NCI-H1105 (cell line): ENCODE data around the gene PF4V1.

ENCODE experiments used
- DNase-seq: peaks from one replicate; lab custom pipeline; 2025; lab: John Stamatoyannopoulos, UW

Gene PF4V1

GRCh38 chr4:73853246-73853704, at the start of gene PF4V1:
Gene PF4V1, plus strand, starts transcription at chr4:73853296. Its CDS starts 67 bp downstream, at chr4:73853363.
- DNase-seq = no peak

GRCh38 chr4:73810191-73810590, 42.9 kb upstream of the PF4V1 start:
- no peak for DNase-seq

GRCh38 chr4:73811841-73812240, 41.3 kb upstream of the PF4V1 start:
- no peak for DNase-seq

- no peak for DNase-seq
Measured at GRCh38 chr4:73814679-73815078, 38.4 kb upstream of the PF4V1 start.

- no peak for DNase-seq
Measured at GRCh38 chr4:73815145-73815544, 38.0 kb upstream of the PF4V1 start.

- no peak for DNase-seq
Measured at GRCh38 chr4:73816814-73817213, 36.3 kb upstream of the PF4V1 start.

GRCh38 chr4:73817341-73817740, 35.8 kb upstream of the PF4V1 start:
- no peak for DNase-seq

GRCh38 chr4:73821325-73821724, 31.8 kb upstream of the PF4V1 start:
- DNase-seq = no peak

- no peak for DNase-seq
Measured at GRCh38 chr4:73822389-73822788, 30.7 kb upstream of the PF4V1 start.

- DNase-seq = no peak
Measured at GRCh38 chr4:73822812-73823504, 30.1 kb upstream of the PF4V1 start.

GRCh38 chr4:73823760-73824159, 29.3 kb upstream of the PF4V1 start:
- DNase-seq = no peak

- no peak for DNase-seq
Measured at GRCh38 chr4:73828956-73829355, 24.1 kb upstream of the PF4V1 start.

GRCh38 chr4:73831569-73831968, 21.5 kb upstream of the PF4V1 start:
- no peak for DNase-seq

- DNase-seq = no peak
Measured at GRCh38 chr4:73832651-73833237, 20.4 kb upstream of the PF4V1 start.

- DNase-seq = no peak
Measured at GRCh38 chr4:73836373-73837279, 16.5 kb upstream of the PF4V1 start, which contains the start of gene CXCL6. Gene CXCL6, plus strand, starts transcription at chr4:73836678. Its CDS starts 73 bp downstream, at chr4:73836751.

- no peak for DNase-seq
Measured at GRCh38 chr4:73839071-73839470, 14.0 kb upstream of the PF4V1 start.

GRCh38 chr4:73839715-73840114, 13.4 kb upstream of the PF4V1 start:
- DNase-seq = no peak

GRCh38 chr4:73841243-73841925, 11.7 kb upstream of the PF4V1 start:
- no peak for DNase-seq

GRCh38 chr4:73842696-73843095, 10.4 kb upstream of the PF4V1 start:
- no peak for DNase-seq

- DNase-seq = no peak
Measured at GRCh38 chr4:73843369-73843768, 9.7 kb upstream of the PF4V1 start.

- DNase-seq = no peak
Measured at GRCh38 chr4:73844345-73844744, 8.8 kb upstream of the PF4V1 start.

- DNase-seq = no peak
Measured at GRCh38 chr4:73844806-73845205, 8.3 kb upstream of the PF4V1 start.
